GM21367 (cell line): Measurements from ENCODE around the gene CBFA2T3.

Experiments
- ATAC-seq: cut with Tn5 transposase; IDR thresholded peaks from one replicate; pipeline ENCODE4 v1.9.1; 2021; ENCODE audit not compliant: unreplicated experiment

Gene CBFA2T3

DNA sequence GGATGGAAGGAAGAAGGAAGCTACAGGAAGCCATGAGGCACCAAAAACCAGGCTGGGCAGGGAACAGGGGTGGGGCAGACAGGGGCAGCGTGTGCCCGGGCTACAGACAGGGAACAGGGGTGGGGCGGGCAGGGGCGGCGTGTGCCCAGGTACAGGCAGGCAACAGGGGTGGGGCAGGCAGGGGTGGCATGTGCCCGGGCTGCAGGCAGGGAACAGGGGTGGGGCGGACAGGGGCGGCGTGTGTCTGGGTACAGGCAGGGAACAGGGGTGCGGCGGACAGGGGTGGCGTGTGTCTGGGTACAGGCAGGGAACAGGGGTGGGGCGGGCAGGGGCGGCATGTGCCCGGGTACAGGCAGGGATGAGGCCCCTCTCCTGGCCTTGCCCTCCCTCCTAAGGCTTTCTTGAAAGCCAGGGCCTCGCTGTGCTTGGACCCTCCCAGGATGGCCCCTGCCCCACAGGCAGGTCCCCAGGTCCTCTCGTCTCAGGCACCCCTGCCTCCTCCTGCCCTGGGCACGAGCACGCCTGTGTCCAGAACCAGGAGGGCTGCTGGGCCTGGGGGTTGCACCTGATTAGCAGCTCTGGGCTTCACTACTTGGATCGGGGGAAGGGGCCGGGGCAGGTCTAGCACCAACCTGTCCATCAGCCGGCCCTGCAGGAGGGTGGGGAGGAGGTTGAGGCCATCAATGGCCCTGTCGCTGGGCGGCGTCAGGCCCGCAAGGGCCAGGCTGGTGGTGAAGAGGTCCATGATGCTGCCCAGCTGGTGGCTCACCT lies 150.8 kb downstream of the CBFA2T3 start:
- no peak for ATAC-seq

DNA sequence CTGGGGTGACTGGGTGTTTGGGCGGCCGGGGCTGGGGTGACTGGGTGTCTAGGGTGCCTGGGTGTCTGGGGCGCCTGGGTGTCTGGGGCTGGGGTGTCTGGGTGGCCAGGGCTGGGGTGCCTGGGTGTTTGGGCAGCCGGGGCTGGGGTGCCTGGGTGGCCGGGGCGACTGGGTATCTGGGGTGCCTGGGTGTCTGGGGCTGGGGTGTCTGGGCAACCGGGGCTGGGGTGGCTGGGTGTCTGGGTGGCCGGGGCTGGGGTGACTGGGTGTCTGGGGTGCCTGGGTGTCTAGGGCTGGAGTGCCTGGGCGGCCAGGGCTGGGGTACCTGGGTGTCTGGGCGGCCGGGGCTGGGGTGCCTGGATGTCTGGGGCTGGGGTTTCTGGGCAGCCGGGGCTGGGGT lies 151.9 kb downstream of the CBFA2T3 start:
- ATAC-seq: no peak
